Stimulated activated CD4-positive, alpha-beta T cell treated with anti-CD3 and anti-CD28 coated beads, Interleukin-1b, Interleukin-23, amount 100 ng/mL, for 24 hours (primary cell): ENCODE data around the gene CKS1B.

ENCODE experiments used
- DNase-seq, 4 experiments: peaks; one replicate each; pipeline ENCODE4 v3.0.0-alpha.2; 2020; ENCODE audit warnings: low read depth in 4 of 4, low spot score in 1 of 4

CKS1B gene

GRCh38 chr1:155012026-155012546, 37.6 kb downstream of the CKS1B start:
- no peak for DNase-seq

DNA sequence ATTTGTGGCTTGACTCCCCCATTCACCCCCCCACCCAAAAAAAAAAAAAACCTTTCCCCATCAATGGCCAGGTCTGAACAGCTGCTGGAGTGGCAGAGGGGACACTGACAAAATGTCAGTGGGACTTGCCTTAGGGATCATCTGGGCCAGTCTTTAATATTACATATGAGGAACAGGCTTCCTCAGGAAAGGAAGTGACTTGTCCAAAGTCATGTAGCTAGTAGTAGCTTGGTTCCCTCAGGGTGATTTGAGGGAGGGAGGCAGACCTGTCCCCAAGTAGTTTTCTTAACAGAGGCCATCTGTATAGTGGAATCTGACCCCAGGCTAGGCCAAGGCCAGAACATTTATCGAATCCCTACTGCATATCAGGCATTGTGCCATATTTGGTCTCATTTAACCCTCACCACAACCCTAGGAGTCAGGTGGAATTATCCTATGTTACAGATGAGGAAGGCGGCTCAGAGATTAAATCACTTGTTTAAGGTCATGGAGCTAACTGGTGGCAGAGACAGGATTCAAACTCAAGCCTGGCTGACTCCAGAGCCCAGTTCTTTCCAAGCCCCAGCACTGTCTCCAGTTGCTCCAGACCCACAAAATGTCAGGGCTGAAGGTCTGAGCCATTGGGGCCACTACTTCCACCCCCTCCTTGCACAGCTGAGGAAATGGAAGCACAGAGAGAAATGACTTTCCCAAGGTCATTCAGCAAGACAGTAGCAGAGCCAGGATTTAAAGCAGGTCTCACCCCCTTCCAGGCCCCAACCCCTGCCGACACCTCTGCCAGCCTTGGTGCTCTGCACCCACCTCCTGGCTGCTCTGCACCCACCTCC, 38.5 kb downstream of the CKS1B start:
- no peak for DNase-seq

DNA sequence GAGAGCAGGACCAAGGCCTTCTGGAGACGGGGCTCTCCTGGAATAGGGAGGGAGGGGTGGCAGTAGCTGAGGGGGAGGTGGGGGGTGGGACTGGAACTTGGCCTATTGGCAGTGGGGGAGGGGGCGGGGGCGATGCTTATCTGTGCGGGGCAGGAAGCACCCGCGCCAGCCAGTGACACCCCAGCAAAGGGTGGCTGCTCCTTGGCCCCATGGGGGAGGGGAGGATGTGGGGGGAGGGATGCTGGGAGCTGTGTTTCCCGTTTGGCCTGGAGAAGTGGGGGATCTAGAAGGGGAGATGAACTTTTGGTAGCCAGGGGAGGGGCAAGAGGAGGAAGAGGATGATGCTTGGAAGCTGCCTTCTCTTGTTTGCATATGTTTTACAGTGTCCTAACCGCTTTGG, 39.2 kb downstream of the CKS1B start:
- no peak for DNase-seq

GRCh38 chr1:155014709-155015508, 40.4 kb downstream of the CKS1B start:
- DNase-seq = no peak

DNA sequence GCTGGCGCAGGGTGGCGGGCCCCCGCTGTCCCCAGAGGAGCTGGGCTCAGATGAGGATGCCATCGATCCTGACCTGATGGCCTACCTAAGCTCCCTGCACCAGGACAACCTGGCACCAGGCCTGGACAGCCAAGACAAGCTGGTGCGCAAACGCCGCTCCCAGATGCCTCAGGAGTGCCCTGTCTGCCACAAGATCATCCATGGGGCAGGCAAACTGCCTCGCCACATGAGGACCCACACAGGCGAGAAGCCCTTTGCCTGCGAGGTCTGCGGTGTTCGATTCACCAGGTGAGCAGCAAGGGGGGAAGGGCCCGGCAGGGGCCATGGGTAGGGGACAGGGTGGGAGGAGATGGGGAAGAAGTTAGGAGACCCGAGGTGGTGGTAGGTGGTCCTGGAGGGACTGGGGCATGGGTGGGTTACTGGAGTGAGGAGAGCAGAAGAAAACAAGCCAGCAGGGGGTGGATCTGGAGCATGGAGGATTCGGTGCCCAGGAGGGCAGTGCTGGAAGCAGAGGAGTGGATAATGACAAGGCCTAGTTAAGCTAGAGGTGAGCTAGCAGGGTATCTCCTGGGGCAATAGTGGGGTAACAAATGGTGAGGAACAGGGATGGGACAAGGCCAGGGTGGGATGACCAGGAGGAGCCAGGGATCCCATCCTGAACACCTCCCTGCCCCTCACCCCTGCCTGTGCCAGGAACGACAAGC, 41.2 kb downstream of the CKS1B start:
- no peak for DNase-seq

DNA sequence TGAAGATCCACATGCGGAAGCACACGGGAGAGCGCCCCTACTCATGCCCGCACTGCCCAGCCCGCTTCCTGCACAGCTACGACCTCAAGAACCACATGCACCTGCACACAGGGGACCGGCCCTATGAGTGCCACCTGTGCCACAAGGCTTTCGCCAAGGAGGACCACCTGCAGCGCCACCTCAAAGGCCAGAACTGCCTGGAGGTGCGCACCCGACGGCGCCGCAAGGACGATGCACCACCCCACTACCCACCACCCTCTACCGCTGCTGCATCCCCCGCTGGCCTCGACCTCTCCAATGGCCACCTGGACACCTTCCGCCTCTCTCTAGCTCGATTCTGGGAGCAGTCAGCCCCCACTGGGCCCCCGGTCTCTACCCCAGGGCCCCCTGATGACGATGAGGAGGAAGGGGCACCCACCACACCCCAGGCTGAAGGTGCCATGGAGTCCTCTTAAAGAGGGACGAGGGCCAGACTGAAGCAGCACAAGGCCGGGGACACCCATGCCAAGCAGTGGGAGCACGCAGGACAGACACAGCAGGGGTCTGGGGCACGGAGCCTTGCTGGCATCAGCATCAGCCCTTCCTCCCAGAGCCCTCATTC, 41.9 kb downstream of the CKS1B start:
- no peak for DNase-seq

GRCh38 chr1:155017041-155017945, 42.8 kb downstream of the CKS1B start:
- peak; percentile 67 to 93 (median 84) for DNase-seq

DNA sequence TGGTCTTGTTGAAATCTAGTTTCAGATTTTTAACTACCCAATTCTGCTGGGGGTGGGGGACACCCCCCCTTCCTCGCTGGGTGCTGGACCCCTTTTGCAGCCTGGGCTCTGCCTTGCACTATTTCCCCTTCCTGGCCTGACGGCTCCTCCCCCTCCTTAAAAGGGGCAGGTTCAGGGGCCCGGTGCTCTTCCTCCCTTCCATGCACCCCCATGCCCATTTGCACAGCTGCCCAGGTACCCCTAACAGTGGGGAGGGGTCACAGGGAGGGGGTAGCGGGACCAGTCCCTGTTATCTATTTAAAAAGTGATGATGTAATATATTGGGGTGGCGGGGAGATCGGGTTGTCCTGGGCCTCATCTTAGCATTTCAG, 43.5 kb downstream of the CKS1B start:
- DNase-seq = no peak

DNA sequence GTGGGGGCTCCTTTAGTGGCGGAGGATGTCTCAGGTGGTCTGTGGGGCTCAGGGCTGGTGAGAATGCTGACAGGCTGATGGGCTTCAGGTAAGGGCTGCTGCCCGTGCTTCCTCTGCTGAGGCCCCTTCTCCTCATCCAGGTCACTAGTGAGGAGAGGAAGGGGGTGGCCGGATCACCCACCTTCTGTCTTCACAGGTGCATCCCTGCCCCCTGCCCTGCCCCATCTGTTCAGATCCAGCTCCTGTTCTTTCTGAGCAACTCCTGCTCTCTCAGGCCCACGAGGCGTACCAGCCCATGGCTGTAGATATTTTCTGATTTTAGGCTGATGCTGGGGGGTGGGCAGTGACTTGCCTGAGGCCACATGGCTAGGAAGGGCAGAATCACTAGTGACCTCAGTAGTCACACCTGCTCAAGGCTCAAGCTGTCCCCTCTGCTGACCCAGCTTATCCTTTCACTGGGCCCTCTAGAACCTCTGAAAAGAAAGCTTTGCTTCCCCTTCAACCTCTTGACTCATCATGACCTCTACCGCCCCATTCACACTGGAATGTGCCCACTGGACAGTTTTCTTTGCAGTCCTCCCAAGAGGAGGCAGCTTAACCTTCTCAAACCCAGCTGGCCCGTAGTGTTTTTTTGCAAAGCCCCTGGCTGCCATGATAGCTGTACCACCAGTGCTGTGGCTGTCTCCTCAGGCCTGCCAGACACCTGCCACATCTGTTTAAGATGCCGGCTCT, 44.3 kb downstream of the CKS1B start:
- no peak for DNase-seq

DNA sequence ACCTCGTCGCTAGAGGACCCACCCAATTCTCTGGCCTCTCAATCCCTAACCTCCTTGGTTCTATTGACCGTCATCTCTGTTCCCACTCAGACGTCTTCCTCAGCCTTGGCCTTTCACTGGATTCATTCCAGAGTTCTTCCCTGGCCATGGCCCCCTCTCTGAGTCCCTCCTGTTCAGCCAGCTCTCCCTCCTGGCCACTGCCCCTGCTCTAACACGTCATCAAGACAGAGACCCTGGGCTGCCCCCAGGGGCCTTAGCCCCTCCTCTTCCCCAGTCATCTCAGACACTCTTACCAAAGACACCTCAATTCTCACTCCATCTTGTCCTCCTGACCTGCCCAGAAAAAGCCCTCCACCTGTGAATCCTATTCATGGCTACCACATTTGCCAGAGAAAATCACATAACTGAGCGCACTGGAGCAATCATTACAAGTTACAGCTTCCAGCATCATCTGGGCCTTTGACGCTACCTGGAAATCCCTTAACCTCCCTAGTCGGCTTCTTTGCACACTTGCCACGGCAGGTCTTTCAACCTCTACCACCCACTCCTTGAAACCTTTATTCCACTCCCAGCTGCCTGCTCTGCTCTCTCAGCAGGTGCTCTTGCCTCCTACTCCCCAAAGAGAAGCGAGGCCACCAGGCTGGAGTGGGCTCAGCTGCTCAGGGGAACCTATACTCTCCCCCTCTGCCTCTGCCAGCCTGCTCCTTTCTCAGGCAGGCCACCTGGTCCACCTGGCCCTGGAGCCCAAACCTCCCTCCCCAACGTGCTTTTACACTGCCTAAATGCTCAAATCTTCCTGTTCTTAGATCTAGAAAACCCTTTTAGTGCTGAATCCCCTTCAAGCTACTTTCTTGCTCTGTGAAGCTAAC, 45.1 kb downstream of the CKS1B start:
- no peak for DNase-seq

- no peak for DNase-seq
Measured at GRCh38 chr1:155022136-155022926, 47.9 kb downstream of the CKS1B start.

DNA sequence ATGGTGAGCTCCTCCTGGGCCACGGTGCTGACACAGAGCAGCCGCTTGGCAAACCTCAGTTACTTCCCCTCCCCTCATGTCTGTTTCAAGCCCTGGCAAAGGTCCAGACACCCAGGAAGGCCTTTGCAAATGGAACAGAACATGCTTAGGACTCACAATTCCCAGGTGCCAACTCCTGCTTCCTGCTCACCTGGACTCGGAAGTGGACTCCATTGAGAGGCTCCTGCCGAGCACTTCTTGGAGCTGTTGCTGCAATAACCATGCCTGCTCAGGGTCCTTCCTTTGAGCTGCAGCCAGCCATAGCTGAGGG, 48.4 kb downstream of the CKS1B start:
- DNase-seq = no peak

GRCh38 chr1:155023627-155024026, 49.1 kb downstream of the CKS1B start:
- DNase-seq = no peak

DNA sequence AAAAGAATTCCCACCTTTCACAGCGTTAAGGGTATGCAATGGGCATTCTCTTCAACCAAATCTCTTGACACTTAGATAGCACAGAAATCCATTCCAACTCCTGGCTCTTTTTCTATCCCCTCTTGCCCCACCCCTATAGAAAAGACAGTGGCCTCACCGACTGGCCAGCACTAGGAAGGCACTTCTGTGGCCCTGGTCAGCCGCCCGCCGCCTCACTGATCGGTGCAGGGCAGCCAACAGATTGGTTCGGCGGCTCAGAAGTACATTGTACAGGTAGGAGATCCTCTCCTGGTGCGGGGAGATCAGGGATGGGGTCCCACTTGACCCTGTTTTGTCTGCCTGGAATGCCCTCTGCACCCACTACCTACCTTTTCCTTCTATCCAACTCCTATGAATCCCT, 49.8 kb downstream of the CKS1B start:
- DNase-seq = no peak

DNA sequence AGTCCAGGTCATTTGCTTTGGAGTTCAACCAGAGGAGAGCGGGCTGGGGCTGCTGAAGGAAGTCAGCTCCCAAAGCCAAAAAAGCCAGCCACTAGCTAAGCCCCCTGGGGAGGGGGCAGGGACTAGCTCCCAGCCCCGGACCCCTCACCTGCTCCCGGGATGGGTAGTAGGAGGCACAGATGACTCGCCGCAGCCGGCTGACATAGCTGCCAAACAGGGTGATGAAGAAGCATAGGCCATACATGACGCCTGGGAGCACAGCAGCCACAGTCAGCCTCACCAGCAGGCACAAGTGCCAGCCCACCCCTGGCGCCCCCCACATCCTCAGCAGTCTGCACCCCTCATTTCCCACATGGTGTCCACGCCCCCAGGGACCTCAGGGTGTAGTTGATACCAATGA, 51.7 kb downstream of the CKS1B start:
- no peak for DNase-seq

- DNase-seq = no peak
Measured at GRCh38 chr1:155026588-155026987, 52.1 kb downstream of the CKS1B start.
